Stimulated activated CD4-positive, alpha-beta T cell treated with anti-CD3 and anti-CD28 coated beads, Interleukin-15, amount 100 ng/mL, for 24 hours (primary cell): ENCODE data around the gene RARB.

ENCODE experiments used
- DNase-seq: peaks from one replicate; pipeline ENCODE4 v3.0.0-alpha.2; 2020

The RARB gene

GRCh38 chr3:25423780-25424588 lies 4.1 kb upstream of the RARB start:
- no peak for DNase-seq

GRCh38 chr3:25424614-25425013 lies 3.4 kb upstream of the RARB start:
- DNase-seq: no peak

GRCh38 chr3:25426408-25426807 lies 1.7 kb upstream of the RARB start:
- no peak for DNase-seq

GRCh38 chr3:25427155-25427554 lies 908 bp upstream of the RARB start:
- no peak for DNase-seq

- DNase-seq: no peak
Measured at GRCh38 chr3:25427563-25427941, 511 bp upstream of the RARB start.

GRCh38 chr3:25428789-25429335 lies 799 bp downstream of the RARB start:
- DNase-seq: no peak

- no peak for DNase-seq
Measured at GRCh38 chr3:25429361-25430286, 1.6 kb downstream of the RARB start.

GRCh38 chr3:25430287-25430934 lies 2.3 kb downstream of the RARB start:
- DNase-seq: no peak

- DNase-seq: no peak
Measured at GRCh38 chr3:25430935-25431770, 3.1 kb downstream of the RARB start.

- DNase-seq: no peak
Measured at GRCh38 chr3:25432176-25432720, 4.2 kb downstream of the RARB start.

GRCh38 chr3:25433106-25433505 lies 5.0 kb downstream of the RARB start:
- DNase-seq: no peak

GRCh38 chr3:25433868-25434267 lies 5.8 kb downstream of the RARB start:
- no peak for DNase-seq

GRCh38 chr3:25437953-25438352 lies 9.9 kb downstream of the RARB start:
- no peak for DNase-seq

GRCh38 chr3:25438791-25439555 lies 10.9 kb downstream of the RARB start:
- DNase-seq: no peak

GRCh38 chr3:25441234-25441856 lies 13.3 kb downstream of the RARB start:
- peak; percentile 31 for DNase-seq

- no peak for DNase-seq
Measured at GRCh38 chr3:25442486-25442885, 14.4 kb downstream of the RARB start.

GRCh38 chr3:25444273-25444672 lies 16.2 kb downstream of the RARB start:
- DNase-seq: no peak

- DNase-seq: no peak
Measured at GRCh38 chr3:25445731-25446130, 17.7 kb downstream of the RARB start.

- no peak for DNase-seq
Measured at GRCh38 chr3:25447285-25447684, 19.2 kb downstream of the RARB start.

GRCh38 chr3:25447925-25448324 lies 19.9 kb downstream of the RARB start:
- no peak for DNase-seq
